ENCODE results near the gene GFRA4. TPM values are rescaled to one million over a fixed set of nuclear protein-coding genes. Genes with fewer than 3 reads are reported as not detected.

The GFRA4 gene
- total RNA-seq, 1 donor from 2014 or later = not detected

DNA sequence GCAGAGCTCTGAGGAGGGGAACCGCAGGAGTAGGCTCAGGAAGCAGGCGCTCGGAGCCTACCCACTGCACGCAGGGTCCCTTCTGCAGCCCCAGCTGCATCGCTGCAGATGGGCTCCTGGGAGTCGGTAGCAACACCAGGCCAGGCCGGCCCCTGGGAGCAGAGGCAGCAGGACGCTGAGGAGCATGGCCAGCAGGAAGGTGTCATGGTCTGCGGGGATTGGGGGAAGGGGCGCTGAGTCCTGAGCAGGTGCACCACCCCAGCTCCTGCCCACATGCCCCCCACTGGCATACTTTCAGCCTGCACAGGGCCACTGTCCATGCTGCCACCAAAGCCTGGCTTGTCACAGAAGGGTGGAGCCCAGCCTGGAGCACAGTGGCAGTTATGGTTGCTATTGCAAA lies 7.7 kb upstream of the GFRA4 start:
- peaks cover 22% of the 10 kb centered on the region for H3K4me1 ChIP-seq
- TF ChIP-seq POLR2A (IDR thresholded peaks at IDR 0.05) (no peak), POLR2AphosphoS5 (IDR thresholded peaks at IDR 0.05; ENCODE audit: insufficient read depth in 1 of 2, low read depth in 1 of 2) (no peak)
- TF ChIP-seq, protein P1, sequence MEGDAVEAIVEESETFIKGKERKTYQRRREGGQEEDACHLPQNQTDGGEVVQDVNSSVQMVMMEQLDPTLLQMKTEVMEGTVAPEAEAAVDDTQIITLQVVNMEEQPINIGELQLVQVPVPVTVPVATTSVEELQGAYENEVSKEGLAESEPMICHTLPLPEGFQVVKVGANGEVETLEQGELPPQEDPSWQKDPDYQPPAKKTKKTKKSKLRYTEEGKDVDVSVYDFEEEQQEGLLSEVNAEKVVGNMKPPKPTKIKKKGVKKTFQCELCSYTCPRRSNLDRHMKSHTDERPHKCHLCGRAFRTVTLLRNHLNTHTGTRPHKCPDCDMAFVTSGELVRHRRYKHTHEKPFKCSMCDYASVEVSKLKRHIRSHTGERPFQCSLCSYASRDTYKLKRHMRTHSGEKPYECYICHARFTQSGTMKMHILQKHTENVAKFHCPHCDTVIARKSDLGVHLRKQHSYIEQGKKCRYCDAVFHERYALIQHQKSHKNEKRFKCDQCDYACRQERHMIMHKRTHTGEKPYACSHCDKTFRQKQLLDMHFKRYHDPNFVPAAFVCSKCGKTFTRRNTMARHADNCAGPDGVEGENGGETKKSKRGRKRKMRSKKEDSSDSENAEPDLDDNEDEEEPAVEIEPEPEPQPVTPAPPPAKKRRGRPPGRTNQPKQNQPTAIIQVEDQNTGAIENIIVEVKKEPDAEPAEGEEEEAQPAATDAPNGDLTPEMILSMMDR (IDR thresholded peaks at IDR 0.05) = no peak
- H3K36me3 ChIP-seq = peaks cover 0 to 11% of the 10 kb centered on the region in 2 donors
- no peak overlapping the region for H3K4me3 ChIP-seq
- no peaks in the 10 kb centered on the region for H3K27me3 ChIP-seq
- no peak overlapping the region for H3K27ac ChIP-seq
- no peak for DNase-seq (ENCODE audit: extremely low spot score in 2 of 2)
- no peaks in the 10 kb centered on the region for H3K9me3 ChIP-seq
- intact Hi-C loops (cut with DNase I) = no loop called here

DNA sequence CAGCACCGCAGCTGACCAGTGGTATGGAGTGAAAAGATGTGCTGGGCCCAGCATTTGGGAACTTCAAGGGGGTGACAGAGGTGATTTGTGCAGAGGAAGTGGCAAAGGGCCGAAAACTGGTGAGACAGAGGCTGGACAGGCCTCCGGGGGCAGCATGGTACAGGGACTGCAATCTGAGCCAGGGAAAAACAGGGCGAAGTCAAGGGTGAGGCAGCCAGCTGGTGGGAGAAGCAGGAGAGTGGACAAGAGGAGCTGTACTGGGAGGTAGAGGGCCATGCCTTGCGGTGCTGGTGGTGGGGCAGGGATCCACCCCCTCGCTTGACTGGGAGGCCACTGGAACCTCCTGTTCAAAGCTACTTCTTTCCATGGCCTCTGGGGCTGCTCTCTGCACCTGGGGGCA lies 7.3 kb upstream of the GFRA4 start:
- Histone ChIP-seq H3K27me3 (no peaks in the 10 kb centered on the region), H3K27ac (no peak overlapping the region), H3K36me3 (peaks cover 0 to 11% of the 10 kb centered on the region in 2 donors), H3K4me1 (peaks cover 22% of the 10 kb centered on the region), H3K4me3 (no peak overlapping the region), H3K9me3 (no peaks in the 10 kb centered on the region)
- intact Hi-C loops (cut with DNase I) = no loop called here
- TF ChIP-seq, protein P1 (IDR thresholded peaks at IDR 0.05) = no peak
- TF ChIP-seq POLR2A (IDR thresholded peaks at IDR 0.05) = no peak
- TF ChIP-seq POLR2AphosphoS5 (IDR thresholded peaks at IDR 0.05; ENCODE audit: insufficient read depth in 1 of 2, low read depth in 1 of 2) = no peak
- DNase-seq (ENCODE audit: extremely low spot score in 2 of 2) = no peak

DNA sequence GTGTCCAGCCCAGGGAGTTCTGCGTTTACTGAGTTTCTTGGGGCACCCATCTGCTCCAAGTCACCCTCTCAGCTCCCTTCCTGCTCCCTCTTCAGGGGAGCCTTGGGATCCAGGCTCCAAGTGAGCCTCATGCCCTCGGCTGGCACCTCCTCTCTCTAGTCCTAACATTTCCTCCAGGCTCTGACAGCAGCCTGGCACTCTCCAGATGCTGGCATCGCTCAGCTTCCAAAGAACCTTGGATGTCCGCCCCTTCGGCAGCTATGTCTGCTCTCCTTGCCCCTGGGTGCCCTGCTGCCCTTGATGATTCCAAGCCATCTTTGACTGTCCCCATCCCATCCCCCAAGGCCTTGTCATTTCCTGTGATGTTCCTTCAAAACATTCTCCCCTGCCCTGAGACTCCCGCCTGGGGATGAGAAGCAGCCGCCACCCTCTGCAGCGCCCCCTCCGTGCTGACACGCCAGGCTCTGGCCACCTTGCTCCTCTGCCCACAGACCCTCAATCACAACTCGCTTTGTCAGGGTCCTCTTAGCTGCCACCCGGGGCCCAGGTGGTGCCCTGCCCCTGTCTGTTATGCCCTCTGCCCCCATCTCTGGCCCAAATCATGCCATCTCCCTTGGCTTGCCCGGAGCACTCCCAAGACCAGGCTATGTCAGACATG lies 6.6 kb upstream of the GFRA4 start:
- H3K27ac ChIP-seq = no peak overlapping the region
- peaks cover 19% of the 10 kb centered on the region for H3K4me1 ChIP-seq
- no peak overlapping the region for H3K4me3 ChIP-seq
- H3K27me3 ChIP-seq = no peaks in the 10 kb centered on the region
- no peak for DNase-seq (ENCODE audit: extremely low spot score in 2 of 2)
- intact Hi-C loops (cut with DNase I) = no loop called here
- no peaks in the 10 kb centered on the region for H3K9me3 ChIP-seq
- H3K36me3 ChIP-seq = peaks cover 0 to 11% of the 10 kb centered on the region in 2 donors
- no peak for TF ChIP-seq POLR2AphosphoS5 (IDR thresholded peaks at IDR 0.05; ENCODE audit: insufficient read depth in 1 of 2, low read depth in 1 of 2)
- TF ChIP-seq, protein P1 (IDR thresholded peaks at IDR 0.05) = no peak
- no peak for TF ChIP-seq POLR2A (IDR thresholded peaks at IDR 0.05)

DNA sequence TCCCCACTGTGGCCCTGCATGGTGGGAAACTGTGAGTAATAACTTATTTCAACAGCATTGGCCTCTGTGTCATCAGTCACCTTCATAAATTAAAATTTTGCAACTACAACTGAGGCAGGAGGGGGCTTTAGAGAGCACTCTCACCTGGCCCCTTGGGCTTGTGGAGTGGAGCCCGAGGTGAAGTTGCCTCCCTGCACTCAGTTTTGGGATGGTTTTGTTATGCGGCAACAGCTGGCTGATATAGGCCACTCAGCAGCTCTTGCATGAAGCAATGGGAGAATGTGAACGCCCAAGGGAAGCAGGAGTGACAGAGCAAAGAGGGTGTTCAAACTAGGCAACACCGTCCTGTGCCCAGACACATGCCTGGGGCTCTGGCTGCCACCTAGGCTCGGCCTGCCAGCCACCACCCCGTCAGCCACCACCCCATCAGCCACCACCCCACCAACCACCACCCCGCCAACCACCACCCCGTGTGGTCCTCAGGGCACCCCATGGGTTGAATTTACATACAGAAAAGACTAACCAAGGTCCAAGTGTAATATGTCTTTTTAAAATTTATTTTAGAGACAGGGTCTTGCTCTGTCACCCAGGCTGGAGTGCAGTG lies 4.3 kb upstream of the GFRA4 start:
- no peak overlapping the region for H3K4me3 ChIP-seq
- H3K4me1 ChIP-seq = peaks cover 15% of the 10 kb centered on the region
- TF ChIP-seq POLR2AphosphoS5 (IDR thresholded peaks at IDR 0.05; ENCODE audit: insufficient read depth in 1 of 2, low read depth in 1 of 2) (no peak), POLR2A (IDR thresholded peaks at IDR 0.05) (no peak)
- TF ChIP-seq, protein P1 (IDR thresholded peaks at IDR 0.05) = no peak
- no peak for DNase-seq (ENCODE audit: extremely low spot score in 2 of 2)
- intact Hi-C loops (cut with DNase I) = no loop called here
- H3K36me3 ChIP-seq = peaks cover 0 to 11% of the 10 kb centered on the region in 2 donors
- no peaks in the 10 kb centered on the region for H3K27me3 ChIP-seq
- no peaks in the 10 kb centered on the region for H3K9me3 ChIP-seq
- H3K27ac ChIP-seq = no peak overlapping the region

DNA sequence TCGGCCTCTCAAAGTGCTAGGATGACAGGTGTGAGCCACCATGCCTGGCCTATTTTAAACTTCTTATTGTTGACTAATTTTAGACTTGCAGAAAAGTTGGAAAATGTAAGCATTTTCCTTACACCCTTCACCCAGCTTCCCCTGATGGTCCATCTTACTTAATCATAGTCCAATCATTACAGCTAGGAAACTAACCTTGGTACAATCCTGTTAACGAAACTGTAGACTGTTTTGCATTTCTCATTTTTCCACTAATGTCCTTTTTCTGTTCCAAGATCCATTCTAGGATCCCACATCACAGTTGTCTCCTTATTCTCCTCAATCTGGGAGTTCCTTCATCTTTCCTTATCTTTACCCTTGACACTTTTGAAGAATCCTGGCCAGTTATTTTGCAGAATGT lies 659 bp upstream of the GFRA4 start:
- intact Hi-C loops (cut with DNase I) = no loop called here
- no peaks in the 10 kb centered on the region for H3K36me3 ChIP-seq
- peaks cover 13% of the 10 kb centered on the region for H3K4me1 ChIP-seq
- H3K4me3 ChIP-seq = no peak overlapping the region
- H3K9me3 ChIP-seq = no peaks in the 10 kb centered on the region
- H3K27ac ChIP-seq = no peak overlapping the region
- TF ChIP-seq POLR2AphosphoS5 (IDR thresholded peaks at IDR 0.05; ENCODE audit: insufficient read depth in 1 of 2, low read depth in 1 of 2) (no peak), POLR2A (IDR thresholded peaks at IDR 0.05) (no peak)
- TF ChIP-seq, protein P1 (IDR thresholded peaks at IDR 0.05) = no peak
- no peaks in the 10 kb centered on the region for H3K27me3 ChIP-seq
- no peak for DNase-seq (ENCODE audit: extremely low spot score in 2 of 2)

Data from vagina (tissue), 2 donors.